CD4-positive, alpha-beta T cell treated with Interferon alpha-2 for 1 hour (primary cell): ENCODE results near the gene PLEKHF1.
A peak's percentile ranks its signal among the peaks of the same experiment; 100 is the strongest.
"Not testable (repeated sequence)": the region's sequence is repeated elsewhere in the genome, so short reads cannot be mapped to it uniquely, and the experiment has no call there.

ENCODE experiments used
- DNase-seq, 2 donors: peaks; one replicate each; pipeline ENCODE4 v3.0.0-alpha.2; 2020 to 2022

The PLEKHF1 gene

DNA sequence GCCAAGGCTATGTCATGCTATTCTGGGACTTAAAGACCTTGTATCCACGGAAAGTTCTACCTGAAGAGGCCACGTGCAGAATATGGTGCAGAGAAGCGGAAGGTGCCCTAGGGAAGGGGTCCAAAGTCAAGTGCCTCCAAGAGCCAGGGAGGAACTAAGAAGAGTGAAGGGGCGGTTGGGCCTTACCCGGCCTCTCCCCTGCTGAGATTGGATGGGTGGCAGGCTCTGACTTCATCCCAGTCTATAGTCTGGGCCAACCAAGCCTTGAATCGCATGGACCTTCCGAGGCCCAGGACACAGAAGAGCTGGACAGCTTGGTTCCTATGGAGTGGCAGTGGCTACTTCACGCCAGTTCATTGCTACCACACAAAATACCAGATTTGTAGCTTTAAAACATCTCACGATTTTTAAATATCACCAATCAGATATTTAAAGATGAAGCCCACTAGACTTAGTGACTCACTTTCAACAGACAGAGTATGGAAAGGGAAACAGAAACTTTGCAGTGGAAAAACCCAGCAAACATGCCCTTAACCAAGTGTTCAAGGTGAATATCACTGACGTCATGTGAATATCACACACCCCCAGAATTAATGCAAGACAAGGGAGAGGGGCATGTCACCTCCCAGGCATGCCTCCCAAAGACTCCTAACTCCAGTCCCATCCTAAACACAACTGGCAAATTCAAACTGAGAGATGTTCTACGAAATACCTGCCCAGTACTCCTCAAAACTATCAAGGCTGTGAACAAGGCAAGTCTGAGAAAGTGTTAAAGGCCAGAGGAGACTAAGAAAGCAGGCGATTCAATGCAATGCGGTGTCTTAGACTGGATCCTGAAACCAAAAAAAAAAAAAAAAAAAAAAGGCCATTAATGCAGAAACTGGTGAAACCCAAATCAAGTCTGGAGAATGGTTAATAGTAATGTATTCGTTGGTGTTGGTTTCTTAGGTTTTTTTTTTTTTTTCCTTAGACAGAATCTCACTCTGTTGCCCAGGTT lies 39.6 kb downstream of the PLEKHF1 start:
- DNase-seq: no peak

DNA sequence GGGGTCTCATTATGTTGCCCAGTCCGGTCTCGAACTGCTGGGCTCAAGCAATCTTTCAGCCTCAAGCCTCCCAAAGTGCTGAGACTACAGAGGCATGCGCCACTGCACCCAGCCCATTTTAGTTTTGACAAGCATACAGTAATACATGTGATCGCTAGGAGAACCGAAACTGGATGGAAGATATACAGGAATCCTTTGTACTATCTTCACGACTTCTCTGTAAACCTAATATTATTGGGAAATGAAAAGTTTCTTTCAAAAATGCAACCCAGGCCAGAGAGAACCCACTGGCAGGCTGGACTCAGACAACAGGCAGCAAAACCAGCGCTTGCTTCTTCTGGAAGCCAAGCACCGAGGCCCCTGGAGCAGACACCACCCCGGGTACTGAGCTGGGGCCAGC lies 40.4 kb downstream of the PLEKHF1 start:
- no peak for DNase-seq

DNA sequence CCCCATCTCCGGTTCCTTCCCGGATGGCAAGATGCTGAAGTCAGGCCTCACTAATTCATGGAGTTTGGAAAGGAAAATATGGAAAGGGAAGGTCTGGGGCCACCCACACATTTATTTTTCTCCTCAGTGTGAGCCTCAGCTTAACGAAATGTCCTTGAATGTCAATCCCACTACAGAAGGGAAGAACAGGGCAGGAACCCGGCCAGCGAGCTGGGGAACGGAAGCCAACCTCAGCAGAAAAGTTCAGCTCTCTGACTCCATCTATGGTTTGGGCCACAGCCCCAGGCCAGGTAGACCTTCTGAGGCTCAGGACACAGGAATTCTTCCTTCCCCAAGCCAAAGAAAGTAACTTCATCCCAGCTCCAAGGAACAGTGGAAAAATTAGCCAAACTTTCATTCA lies 41.4 kb downstream of the PLEKHF1 start:
- no peak for DNase-seq

DNA sequence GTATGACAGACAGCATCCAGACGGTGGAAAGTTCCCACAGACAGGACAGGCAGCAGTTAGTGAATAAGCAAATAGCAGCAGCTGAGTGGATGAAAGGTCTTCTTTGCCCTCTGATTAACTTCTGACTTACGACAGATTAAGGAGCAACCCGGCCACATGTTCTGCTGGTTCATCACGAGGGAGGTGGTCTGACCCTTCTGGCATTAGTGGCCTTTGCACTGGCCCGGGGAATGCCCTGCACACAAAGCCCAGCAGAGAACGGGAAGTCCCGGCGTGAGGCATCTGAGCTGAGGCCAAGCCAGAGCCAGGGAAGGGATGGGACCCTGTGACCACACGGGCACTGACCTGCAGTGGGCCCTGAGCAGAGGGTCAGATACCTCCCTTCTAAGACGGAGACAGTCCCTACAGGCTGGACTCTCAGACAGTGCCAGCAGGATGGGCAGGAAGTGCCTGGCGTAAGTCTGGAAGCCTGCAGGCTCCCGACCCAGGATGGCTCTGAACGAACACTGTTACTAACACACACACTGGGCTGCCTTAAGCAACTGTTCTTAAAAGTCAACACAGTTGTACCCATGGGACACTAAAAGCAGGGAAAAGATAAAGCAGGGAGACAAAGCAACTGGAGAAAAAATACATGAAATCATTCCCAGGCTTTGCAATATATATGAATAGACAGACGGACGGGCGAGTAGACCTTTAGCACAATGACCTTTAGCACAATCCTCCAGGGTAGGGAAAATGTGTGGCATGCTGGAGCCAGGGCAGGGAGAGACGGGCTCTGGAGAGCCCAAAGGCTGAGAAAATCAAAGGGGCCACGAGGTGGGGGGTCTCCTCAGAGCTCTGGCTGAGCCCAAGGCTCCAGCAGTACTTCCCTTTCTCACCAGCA lies 43.5 kb downstream of the PLEKHF1 start:
- no peak for DNase-seq

DNA sequence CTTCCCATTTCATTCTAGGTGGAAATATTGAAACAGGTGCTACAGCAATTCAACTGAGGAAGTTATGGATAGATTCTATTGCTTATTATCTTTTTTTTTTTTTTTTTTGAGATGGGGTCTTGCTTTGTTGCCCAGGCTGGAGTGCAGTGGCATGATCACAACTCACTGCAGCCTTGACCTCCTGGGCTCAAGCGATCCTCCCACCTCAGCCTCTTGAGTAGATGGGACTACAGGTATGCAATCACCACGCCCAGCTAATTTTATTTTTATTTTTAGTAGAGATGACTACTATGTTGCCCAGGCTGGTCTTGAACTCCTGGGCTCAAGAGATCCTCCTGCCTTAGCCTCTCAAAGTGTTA lies 44.2 kb downstream of the PLEKHF1 start:
- not testable (repeated sequence) for DNase-seq

DNA sequence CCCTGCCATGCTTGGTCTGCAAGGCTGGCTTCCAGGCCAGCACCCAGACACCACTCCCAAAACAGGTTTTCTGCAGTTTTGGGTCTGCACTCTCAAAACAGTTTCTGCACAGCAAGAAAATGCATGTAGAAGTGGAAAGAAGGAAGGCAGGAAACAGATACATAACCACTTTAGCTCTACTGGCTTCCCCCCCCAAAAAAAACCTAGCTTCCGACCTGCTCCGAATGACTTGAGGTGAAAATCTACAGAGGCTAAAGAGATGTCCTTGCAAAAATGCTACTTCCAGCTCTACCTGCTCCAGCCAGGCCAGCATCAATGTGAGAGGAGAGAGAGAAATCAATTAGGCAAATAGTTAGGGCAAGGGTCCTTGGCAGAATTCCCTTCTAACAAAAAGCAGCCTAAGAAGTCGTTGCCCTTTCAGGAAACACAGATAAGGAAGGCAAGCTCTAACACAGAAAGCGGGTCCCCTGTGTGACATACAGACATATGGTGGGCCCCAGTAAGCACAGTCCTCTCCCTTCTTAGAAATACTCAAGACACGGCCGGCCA lies 46.4 kb downstream of the PLEKHF1 start:
- DNase-seq: no peak

DNA sequence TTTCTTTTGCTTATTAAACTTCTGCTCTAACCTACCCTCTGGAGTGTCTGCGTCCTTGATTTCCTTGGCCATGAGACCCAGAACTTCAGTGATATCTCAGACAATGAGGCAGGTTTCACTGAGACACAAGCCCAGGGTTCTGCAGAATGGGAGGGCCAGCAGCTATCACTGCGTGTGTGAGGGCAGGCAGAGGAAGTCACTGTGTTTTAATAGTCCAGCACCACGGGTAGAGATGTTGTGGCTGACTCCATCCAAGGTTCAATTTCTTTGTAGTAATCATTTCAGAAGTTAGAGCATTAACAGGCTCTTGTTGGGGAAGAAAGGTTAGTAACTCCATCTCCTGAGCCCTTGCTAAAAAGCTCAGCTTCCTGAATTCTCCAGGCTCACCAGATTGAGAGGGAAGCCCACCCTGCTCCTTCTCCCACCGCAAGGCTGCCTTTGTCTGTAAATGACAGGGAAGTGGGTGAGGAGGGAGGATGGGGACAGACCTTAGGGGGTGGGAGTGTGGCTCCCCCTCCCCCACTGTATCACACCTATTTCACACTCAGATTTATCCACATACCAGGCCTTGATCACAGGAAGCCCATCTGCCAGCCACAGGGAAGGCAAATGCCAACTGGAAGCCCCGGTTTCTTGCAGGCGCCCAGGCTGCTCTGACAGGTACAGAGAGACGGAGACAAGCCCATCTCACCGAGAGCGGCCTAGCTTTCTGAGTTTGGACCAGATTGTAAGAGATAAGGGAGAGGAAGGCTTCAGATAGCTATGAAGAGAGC lies 47.7 kb downstream of the PLEKHF1 start:
- no peak for DNase-seq

DNA sequence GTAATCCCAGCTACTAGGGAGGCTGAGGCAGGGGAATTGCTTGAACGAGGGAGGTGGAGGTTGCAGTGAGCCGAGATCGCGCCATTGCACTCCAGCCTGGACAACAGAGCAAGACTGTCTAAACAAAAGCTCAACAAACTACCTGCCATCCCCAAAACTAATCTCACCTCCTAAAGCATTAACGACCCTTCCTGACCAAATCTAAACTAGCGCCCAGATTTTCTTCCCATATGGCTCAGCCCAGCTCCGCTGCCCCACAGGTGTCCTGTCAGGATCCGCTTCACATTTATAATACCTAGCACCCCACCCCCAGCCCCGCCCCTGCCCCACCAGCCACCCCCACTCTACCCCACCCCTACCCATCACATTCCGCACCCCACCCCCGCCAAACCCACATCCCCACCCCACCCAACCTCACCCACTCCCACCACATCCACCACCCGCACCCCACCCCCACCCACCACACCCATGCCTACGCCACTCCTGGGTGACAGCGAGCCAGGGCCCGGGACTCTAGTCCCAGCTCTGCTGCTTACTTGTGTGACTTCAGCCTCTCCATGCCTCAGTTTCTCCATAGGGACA lies 49.2 kb downstream of the PLEKHF1 start:
- peak in 1 of 2 donors; percentile 66 for DNase-seq

DNA sequence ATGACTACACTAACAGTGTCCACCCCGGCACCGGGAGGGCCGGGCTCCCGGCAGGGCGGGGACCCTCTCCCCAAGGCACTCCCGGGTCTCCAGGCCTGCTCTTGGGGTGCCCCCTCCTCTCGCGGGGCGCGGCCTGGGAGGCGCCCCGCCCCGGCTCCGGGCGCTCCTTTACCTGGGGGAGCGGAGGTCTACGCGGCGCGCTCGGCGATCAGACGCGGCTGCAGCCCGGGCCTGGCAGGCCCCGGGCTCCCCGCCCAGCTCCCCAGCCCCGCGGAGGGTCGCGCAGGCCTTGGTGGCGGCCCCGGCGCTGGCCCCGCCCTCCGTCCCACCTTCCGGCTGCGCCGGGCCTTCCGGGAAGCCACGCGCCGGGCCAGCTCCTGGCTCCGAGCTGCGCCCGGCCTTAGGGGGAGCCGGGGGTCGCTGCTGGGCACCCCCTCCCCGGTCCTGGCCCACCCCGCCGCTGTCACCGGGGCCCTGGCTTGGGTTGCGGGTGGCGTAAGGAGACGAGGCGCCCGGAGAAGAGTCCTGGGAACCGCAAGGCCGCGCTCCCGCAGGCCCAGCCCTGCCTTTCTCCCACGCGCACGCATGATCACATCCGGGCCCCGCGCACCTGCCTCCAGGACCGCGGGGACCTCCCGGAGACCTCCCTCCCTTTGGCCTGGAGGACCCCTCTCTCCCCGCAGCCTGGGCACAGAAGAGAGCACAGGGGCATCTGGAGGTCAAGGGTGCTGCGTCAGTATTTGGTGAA lies 49.9 kb downstream of the PLEKHF1 start, which contains the start of gene C19orf12:
Gene C19orf12 (minus strand): TSS at position 309 of the 748 bp plus-strand sequence. CDS start 6,848 bp downstream, outside the sequence.
- DNase-seq: peak; percentile 52 to 76

DNA sequence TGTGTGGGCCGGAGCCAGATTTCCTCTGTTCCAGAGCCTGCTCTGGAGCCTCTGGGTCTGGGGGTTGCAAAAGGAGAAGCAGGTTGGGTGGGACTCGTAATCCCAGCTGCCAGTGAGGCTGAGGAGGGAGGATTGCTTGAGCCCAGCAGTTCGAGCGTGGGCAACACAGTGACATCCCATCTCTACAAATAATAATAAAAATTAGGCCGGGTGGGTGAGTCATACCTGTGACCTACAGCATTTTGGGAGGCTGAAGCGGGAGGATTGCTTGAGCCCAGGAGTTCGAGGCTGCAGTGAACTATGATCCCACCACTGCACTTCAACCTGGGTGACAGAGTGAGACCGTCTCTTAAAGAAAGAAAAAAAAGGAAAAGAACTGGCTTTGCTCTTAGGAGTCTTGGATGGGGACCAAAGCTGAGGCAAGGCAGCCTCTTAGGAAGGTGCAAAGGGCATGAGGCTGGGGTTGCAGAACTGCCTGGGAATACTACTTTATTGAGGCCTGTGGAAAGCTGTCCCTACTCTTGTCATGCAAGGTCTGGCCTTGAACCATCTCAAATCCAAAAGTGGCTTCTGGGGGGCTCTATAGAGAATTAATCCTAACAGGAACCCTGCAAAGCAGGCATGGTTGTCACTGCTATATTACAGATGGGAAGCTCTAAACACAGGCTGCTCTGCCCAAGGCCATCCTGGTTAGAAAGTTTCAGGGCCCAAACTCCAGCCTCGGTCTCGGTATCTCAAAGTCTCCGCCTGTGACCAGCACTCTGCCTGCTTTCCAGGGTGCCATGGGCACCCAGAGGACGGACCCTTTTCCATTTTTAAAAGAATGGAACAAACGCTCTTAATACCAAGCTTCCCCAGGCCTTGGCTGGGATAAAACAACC lies 50.7 kb downstream of the PLEKHF1 start:
- DNase-seq: peak in 1 of 2 donors; percentile 21

DNA sequence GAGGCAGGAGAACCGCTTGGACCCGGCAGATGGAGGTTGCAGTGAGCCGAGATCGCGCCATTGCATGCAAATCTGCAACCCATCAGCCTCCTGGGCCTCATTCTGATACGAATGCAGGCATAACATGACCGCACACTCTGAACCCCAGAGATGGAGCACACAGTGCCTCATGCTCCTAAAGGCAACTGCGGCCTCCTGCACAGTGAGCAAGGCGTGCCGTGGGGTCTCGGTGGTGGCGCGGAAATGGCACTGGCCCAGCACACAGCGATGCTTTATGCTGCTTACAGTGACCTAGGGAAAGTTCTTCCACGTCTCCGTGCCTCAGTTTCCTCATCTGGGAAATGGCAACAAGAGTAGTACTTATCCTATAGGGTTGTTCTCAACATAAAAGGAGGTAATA lies 51.8 kb downstream of the PLEKHF1 start:
- DNase-seq: no peak

DNA sequence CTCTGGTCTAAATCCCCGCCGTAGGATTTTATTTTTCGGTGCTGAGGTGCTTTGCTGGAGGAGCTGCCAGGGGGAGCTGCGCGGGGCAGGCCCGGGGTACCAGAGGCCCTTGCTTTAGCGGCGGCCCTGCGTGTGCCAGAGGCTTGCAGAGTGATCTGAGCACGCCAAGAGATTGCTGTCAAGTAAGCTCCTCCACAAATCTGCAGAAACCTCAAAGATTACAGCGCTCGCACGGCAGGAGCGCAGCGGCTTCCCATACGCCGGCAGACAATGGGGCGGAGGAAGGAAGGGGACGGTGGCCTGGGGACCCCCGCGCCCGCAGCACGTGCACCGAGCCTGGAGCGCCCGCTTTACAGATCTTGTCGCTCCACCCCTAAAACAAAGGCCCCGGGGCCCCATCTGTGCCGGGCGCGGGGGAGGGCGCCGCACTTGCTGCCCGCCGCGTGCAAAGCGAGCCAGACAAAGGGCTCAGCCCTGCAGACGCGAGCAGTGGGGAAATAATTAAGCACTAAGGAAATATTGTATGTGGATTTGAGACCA lies 58.9 kb downstream of the PLEKHF1 start:
- DNase-seq: no peak

DNA sequence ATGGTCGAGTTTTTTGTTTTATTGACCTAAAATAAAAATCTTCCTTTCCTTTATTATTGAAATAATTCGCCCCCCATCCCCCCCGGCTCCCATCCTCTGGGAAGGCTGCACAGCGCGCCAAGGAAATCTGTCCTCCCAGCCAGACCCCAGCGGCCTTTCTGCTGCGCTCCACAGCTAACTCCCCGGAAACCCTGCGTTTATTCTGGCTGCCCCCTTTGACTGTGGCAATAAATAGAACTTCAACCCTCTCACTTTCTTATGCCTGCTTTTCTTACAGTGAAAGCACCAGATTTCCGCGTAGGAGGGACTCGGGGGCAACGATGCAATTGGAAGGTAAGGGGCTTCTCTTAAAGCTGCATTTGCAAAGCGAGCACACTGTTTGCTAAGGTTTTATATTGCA lies 59.5 kb downstream of the PLEKHF1 start:
- DNase-seq: no peak
